Liver (tissue), 3 donors: ENCODE data around the gene GNAO1.

Experiments
- ATF3 ChIP-seq: IDR thresholded peaks from 2 replicates; pipeline ENCODE4 v1.6.1; 2016; ENCODE audit warnings: antibody characterized with exemption
- CTCF ChIP-seq: fragments of 150-350 bp; IDR thresholded peaks from 2 replicates; pipeline ENCODE4 v1.5.1; 2017; ENCODE audit warnings: improper control_type of control experiment, low read depth, low read length; ENCODE audit not compliant: missing input control
- EGR1 ChIP-seq, 2 donors: IDR thresholded peaks; 2 replicates each; pipeline ENCODE4 v1.6.1; 2016 to 2018; ENCODE audit warnings: antibody characterized with exemption in 2 of 2, low read depth in 2 of 2
- FOXA1 ChIP-seq: IDR thresholded peaks from 2 replicates; pipeline ENCODE4 v1.6.1; 2016; ENCODE audit warnings: antibody characterized with exemption
- FOXA2 ChIP-seq: IDR thresholded peaks from 2 replicates; pipeline ENCODE4 v1.6.1; 2016; ENCODE audit warnings: antibody characterized with exemption
- JUND ChIP-seq, 2 donors: IDR thresholded peaks; 2 replicates each; pipeline ENCODE4 v1.6.1; 2016; ENCODE audit warnings: antibody characterized with exemption in 2 of 2
- MAX ChIP-seq: IDR thresholded peaks from 2 replicates; pipeline ENCODE4 v1.6.1; 2016; ENCODE audit warnings: antibody characterized with exemption
- RAD21 ChIP-seq, 2 donors: IDR thresholded peaks; 2 replicates each; pipeline ENCODE4 v1.6.1; 2016; ENCODE audit warnings: antibody characterized with exemption in 2 of 2, mild to moderate bottlenecking in 2 of 2
- REST ChIP-seq: IDR thresholded peaks from 2 replicates; pipeline ENCODE4 v1.6.1; 2016; ENCODE audit warnings: antibody characterized with exemption, mild to moderate bottlenecking
- RXRA ChIP-seq, 2 donors: IDR thresholded peaks; 2 replicates each; pipeline ENCODE4 v1.6.1; 2017 to 2018; ENCODE audit warnings: antibody characterized with exemption in 2 of 2, mild to moderate bottlenecking in 1 of 2
- SP1 ChIP-seq: IDR thresholded peaks from 2 replicates; pipeline ENCODE4 v1.6.1; 2018; ENCODE audit warnings: antibody characterized with exemption, mild to moderate bottlenecking
- TAF1 ChIP-seq: conservative IDR thresholded peaks from 2 replicates; pipeline ENCODE4 v1.6.1; 2016; ENCODE audit warnings: antibody characterized with exemption, mild to moderate bottlenecking
- YY1 ChIP-seq: IDR thresholded peaks from 2 replicates; pipeline ENCODE4 v1.6.1; 2016; ENCODE audit warnings: antibody characterized with exemption, mild to moderate bottlenecking
- TF ChIP-seq, protein P1 (sequence below): IDR thresholded peaks from 2 replicates; pipeline ENCODE4 v1.6.1; 2016; ENCODE audit warnings: antibody characterized with exemption
- donor health status: healthy.
- donor health status: healthy.

GRCh38 chr16:56331915-56332314 is 140.6 kb downstream of the GNAO1 start:
- TF ChIP-seq MAX (no peak), CTCF (no peak), SP1 (no peak), JUND (IDR thresholded peaks at IDR 0.05) (no peak), FOXA2 (no peak), RAD21 (IDR thresholded peaks at IDR 0.05) (no peak), ATF3 (no peak), REST (no peak), FOXA1 (no peak), TAF1 (no peak), EGR1 (IDR thresholded peaks at IDR 0.05; ENCODE audit: low read depth in 2 of 2) (no peak), RXRA (IDR thresholded peaks at IDR 0.05) (no peak), YY1 (no peak)
- TF ChIP-seq, protein P1, sequence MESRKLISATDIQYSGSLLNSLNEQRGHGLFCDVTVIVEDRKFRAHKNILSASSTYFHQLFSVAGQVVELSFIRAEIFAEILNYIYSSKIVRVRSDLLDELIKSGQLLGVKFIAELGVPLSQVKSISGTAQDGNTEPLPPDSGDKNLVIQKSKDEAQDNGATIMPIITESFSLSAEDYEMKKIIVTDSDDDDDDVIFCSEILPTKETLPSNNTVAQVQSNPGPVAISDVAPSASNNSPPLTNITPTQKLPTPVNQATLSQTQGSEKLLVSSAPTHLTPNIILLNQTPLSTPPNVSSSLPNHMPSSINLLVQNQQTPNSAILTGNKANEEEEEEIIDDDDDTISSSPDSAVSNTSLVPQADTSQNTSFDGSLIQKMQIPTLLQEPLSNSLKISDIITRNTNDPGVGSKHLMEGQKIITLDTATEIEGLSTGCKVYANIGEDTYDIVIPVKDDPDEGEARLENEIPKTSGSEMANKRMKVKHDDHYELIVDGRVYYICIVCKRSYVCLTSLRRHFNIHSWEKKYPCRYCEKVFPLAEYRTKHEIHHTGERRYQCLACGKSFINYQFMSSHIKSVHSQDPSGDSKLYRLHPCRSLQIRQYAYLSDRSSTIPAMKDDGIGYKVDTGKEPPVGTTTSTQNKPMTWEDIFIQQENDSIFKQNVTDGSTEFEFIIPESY, result no peak
